GM12872 (cell line): ENCODE results near the gene LRBA.

ENCODE experiments used
- CTCF ChIP-seq: IDR thresholded peaks from 3 replicates; pipeline ENCODE4 v1.5.1; 2011; ENCODE audit warnings: low read depth, mild to moderate bottlenecking, low read length, moderate library complexity; ENCODE audit not compliant: insufficient read depth

LRBA gene

DNA sequence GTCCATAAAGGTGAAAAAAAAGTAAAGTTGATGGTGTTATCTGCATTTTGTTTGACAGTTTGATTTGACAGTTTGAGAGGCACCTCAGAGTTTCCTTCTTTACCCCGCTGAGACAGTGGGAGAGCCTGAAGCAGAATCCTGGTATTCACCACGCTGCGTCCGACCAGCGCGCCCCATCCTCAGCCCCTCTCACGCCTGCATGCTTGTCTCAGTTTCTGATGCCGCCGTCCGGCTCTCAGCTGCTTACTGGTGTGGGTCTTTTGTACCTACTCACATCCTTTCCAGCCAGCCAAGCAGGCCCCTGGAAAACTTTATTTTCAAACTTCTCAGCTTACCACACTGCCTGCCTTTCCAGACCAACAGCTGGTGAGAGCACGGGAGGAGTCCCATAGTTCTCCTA is 761.7 kb downstream of the LRBA start:
- TF ChIP-seq CTCF: no peak

- no peak for TF ChIP-seq CTCF
Measured at GRCh38 chr4:150252741-150253140, 762.3 kb downstream of the LRBA start.

- no peak for TF ChIP-seq CTCF
Measured at GRCh38 chr4:150252306-150252705, 762.8 kb downstream of the LRBA start.

- no peak for TF ChIP-seq CTCF
Measured at GRCh38 chr4:150251752-150252190, 763.3 kb downstream of the LRBA start.

DNA sequence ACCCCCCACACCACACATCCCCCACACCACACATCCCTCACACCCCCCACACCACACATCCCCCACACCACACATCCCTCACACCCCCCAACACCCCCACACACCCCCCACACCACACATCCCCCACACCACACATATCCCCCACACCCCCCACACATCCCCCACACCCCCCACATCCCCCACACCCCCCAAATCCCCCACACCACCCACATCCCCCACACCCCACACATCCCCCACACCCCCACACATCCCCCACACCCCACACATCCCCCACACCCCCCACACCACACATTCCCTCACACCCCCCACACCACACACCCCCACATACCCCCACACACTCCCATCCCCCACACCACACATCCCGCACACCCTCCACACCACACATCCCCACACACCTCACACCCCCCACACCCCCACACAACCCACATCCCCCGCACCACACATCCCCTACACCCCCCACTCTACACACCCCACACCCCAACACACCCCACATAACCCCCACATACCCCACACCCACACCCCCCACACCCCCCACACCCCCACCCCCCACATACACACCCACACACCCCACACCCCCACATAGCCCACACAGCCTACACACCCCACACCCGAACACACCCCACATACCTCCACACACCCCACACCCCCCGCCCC is 764.0 kb downstream of the LRBA start:
- TF ChIP-seq CTCF: no peak

DNA sequence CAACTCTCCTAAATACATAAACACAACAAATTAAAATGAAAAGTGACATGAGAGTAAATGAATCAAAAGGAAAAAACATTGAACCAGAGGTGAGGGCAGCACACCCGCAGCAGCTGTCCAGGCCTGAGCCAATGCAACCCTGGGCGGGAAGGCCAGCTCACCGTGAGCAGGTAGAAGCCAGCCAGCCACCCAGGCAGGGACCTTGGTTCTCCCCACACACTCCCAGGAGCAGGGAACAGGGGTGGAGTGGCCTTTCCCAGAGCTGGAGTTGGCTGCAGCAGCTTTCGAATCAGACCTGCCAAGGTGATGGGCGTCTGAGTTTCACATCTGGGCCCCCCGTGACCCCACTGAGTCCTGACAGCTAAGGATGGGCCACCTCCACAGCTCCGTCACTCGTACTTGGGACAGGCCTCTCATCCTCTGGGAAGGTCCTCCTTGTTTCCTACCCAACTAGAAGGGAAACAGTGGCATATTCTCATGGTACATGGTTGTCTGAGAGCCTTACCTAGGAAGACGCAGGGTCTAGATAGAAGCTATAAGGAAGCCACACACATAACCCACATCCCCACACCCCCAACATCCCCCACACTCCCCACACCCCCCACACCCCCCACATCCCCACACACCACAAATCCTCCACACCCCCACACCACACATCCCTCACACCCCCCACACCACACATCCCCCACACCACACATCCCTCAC is 764.6 kb downstream of the LRBA start:
- TF ChIP-seq CTCF: no peak

DNA sequence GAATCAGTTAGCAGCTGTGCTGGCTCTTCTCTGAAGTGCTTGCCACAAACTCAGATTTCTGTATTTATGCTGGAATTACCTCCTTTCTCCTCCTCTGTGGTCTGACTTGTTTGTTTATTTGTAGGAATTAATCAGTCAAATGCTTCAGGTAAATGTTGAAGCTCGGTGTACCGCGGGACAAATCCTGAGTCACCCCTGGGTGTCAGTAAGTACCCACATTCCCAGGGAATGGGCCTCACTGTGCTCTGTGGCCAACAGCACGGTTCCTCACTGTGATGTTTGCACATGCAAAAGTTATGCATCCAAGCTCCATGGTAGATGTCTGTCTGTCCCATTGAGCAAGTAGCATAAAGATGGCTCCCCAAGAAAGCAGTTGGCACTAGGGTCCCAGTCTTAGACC is 766.9 kb downstream of the LRBA start:
- no peak for TF ChIP-seq CTCF
